Right lobe of liver (tissue), 6 donors: ENCODE data around the gene CKMT2. TPM values are rescaled to one million over a fixed set of nuclear protein-coding genes. Genes with fewer than 3 reads are reported as not detected.

ENCODE experiments used
- ATAC-seq, 4 donors: fragments of 200-7000 bp; cut with Tn5 transposase; one replicate each; pipeline ENCODE4 v1.9.1; 2020; ENCODE audit warnings: mild to moderate bottlenecking in 4 of 4, moderate library complexity in 4 of 4
- DNase-seq, 3 donors: peaks; one replicate each; pipeline ENCODE4 v3.0.0-alpha.2; 2020
- H3K27ac ChIP-seq, 3 donors: fragments of 200-600 bp; one replicate each; pipeline ENCODE4 v1.8.0; 2022
- H3K27me3 ChIP-seq, 2 donors: fragments of 200-600 bp; one replicate each; pipeline ENCODE4 v1.8.0; 2022
- H3K36me3 ChIP-seq, 4 donors: fragments of 200-600 bp; sonication (generic) in 1 of 4; one replicate each; pipeline versions ENCODE4 v1.5.1 to v1.8.0; 2017 to 2022; ENCODE audit warnings: control low read depth in 1 of 4
- H3K4me1 ChIP-seq, 4 donors: fragments of 200-600 bp; sonication (generic) in 1 of 4; one replicate each; pipeline versions ENCODE4 v1.5.1 to v1.8.0; 2017 to 2022; ENCODE audit warnings: control low read depth in 1 of 4
- H3K4me3 ChIP-seq, 3 donors: fragments of 200-600 bp; one replicate each; pipeline ENCODE4 v1.8.0; 2022
- H3K9me3 ChIP-seq, 4 donors: fragments of 200-600 bp; sonication (generic) in 1 of 4; one replicate each; pipeline versions ENCODE4 v1.5.1 to v1.8.0; 2017 to 2022; ENCODE audit warnings: control low read depth in 1 of 4
- CTCF ChIP-seq, 4 donors: fragments of 200-600 bp in 3 of 4; fragments of 450-650 bp in 1 of 4; IDR thresholded peaks; one replicate each; pipeline versions ENCODE4 v1.5.1 to v1.8.0; 2016 to 2022; ENCODE audit warnings: antibody characterized with exemption in 4 of 4, mild to moderate bottlenecking in 2 of 4
- POLR2A ChIP-seq: fragments of 450-650 bp; IDR thresholded peaks from one replicate; pipeline ENCODE4 v1.6.1; 2017; ENCODE audit warnings: antibody characterized with exemption, mild to moderate bottlenecking
- WGBS: methylation state at CpG from one replicate; pipeline ENCODE4 v1.1.6; 2018; ENCODE audit warnings: low coverage, low lambda C conversion rate; ENCODE audit not compliant: insufficient coverage; ENCODE audit errors: missing lambda C conversion rate; 5-methylcytosine and 5-hydroxymethylcytosine counted together
- intact Hi-C, 2 donors: fragments of 100-400 bp; cut with DNase I; formaldehyde crosslinking; loops; one replicate each; pipeline versions ENCODE4 v1.11.2 to v1.14.1; 2022
- small RNA-seq, 2 experiments: library from RNA; depleted of rRNA; stranded (forward); fragments of <200 nt; gene quantifications; one replicate each; pipeline ENCODE3, GENCODE V24; 2016
- total RNA-seq, 6 experiments: library from RNA; depleted of rRNA in 2 of 6; stranded (reverse); fragments of >200 nt in 2 of 6; fragmentation: NEBNext Ultra II Directional in 3 of 6; extraction: Animal tissue kit (Norgen Biotek cat#: 25700) in 3 of 6; gene quantifications; one replicate each; pipeline versions ENCODE4 v1.1.0 to v1.2.4, GENCODE V29; 2016 to 2023
- donor health status: DM: no; HTN: yes; CAD: no.
- donor health status: DM: no; HTN: no; CAD: no.
- donor health status: DM: no; HTN: no; CAD: no.
- donor health status: DM: no; HTN: yes; CAD: no.
- donor health status: DM: no; HTN: yes; CAD: no.

Gene CKMT2
- total RNA-seq, 6 experiments from 2014 or later: 0.39 to 1.8 (median 0.80) TPM

- TF ChIP-seq POLR2A: no peak
- ATAC-seq: no peak
- no peak overlapping the region for H3K27ac ChIP-seq
- H3K4me3 ChIP-seq: no peak overlapping the region
- intact Hi-C loops: no loop called here
- H3K36me3 ChIP-seq: peaks cover 0 to 7% (median 0%) of the 10 kb centered on the region in 4 donors
- H3K4me1 ChIP-seq: peaks cover 0 to 18% (median 2%) of the 10 kb centered on the region in 4 donors
- H3K27me3 ChIP-seq: no peaks in the 10 kb centered on the region
- no peak for DNase-seq
- H3K9me3 ChIP-seq: no peaks in the 10 kb centered on the region
- WGBS: 96% methylated on average over 3 of the region's 3 CpGs
Measured at GRCh38 chr5:81314581-81314980, 81.5 kb downstream of the CKMT2 start.

GRCh38 chr5:81315336-81315735 lies 82.2 kb downstream of the CKMT2 start:
- ATAC-seq: no peak
- 87% methylated on average over 1 of the region's 1 CpG for WGBS
- no peak for TF ChIP-seq CTCF (IDR thresholded peaks at IDR 0.05)
- TF ChIP-seq POLR2A: no peak
- DNase-seq: no peak
- Histone ChIP-seq H3K9me3 (no peaks in the 10 kb centered on the region), H3K27ac (no peak overlapping the region), H3K36me3 (peaks cover 0 to 7% (median 0%) of the 10 kb centered on the region in 4 donors), H3K27me3 (no peaks in the 10 kb centered on the region), H3K4me3 (no peak overlapping the region), H3K4me1 (peaks cover 0 to 13% (median 0%) of the 10 kb centered on the region in 4 donors)
- intact Hi-C loops: no loop called here

GRCh38 chr5:81315830-81316229 lies 82.7 kb downstream of the CKMT2 start:
- Histone ChIP-seq H3K9me3 (no peaks in the 10 kb centered on the region), H3K27ac (no peak overlapping the region), H3K36me3 (peaks cover 0 to 7% (median 0%) of the 10 kb centered on the region in 4 donors), H3K4me1 (peaks cover 0 to 8% (median 0%) of the 10 kb centered on the region in 4 donors), H3K4me3 (no peak overlapping the region), H3K27me3 (no peaks in the 10 kb centered on the region)
- DNase-seq: no peak
- TF ChIP-seq POLR2A (no peak), CTCF (IDR thresholded peaks at IDR 0.05) (no peak)
- no peak for ATAC-seq
- WGBS: 85% methylated on average over 4 of the region's 4 CpGs
- intact Hi-C loops: no loop called here

Small RNA genes lying within 50 kb of the gene (small RNA-seq; reads per million reads assigned to genes)
- 0 reads per million in 2 experiments for gene AC026436.1

Other genes with a start within 250 kb of the CKMT2 start
- 10 to 100 TPM; 14.9 to 19.1 (median 17.2) TPM for gene ZCCHC9, start 68.3 kb downstream of the CKMT2 start, total RNA-seq
- 100 to 1,000 TPM in 2 of 6 experiments, 10 to 100 TPM in 4; 50.5 to 115 (median 67.5) TPM for gene ACOT12, start 160.8 kb downstream of the CKMT2 start, total RNA-seq